GM10847 (cell line): ENCODE data around the gene REC8.

ENCODE experiments used
- POLR2A ChIP-seq: IDR thresholded peaks from 2 replicates; pipeline ENCODE4 v1.6.1; 2011; ENCODE audit not compliant: insufficient read length; ENCODE audit errors: extremely low read depth

Gene REC8, protein sequence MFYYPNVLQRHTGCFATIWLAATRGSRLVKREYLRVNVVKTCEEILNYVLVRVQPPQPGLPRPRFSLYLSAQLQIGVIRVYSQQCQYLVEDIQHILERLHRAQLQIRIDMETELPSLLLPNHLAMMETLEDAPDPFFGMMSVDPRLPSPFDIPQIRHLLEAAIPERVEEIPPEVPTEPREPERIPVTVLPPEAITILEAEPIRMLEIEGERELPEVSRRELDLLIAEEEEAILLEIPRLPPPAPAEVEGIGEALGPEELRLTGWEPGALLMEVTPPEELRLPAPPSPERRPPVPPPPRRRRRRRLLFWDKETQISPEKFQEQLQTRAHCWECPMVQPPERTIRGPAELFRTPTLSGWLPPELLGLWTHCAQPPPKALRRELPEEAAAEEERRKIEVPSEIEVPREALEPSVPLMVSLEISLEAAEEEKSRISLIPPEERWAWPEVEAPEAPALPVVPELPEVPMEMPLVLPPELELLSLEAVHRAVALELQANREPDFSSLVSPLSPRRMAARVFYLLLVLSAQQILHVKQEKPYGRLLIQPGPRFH

DNA sequence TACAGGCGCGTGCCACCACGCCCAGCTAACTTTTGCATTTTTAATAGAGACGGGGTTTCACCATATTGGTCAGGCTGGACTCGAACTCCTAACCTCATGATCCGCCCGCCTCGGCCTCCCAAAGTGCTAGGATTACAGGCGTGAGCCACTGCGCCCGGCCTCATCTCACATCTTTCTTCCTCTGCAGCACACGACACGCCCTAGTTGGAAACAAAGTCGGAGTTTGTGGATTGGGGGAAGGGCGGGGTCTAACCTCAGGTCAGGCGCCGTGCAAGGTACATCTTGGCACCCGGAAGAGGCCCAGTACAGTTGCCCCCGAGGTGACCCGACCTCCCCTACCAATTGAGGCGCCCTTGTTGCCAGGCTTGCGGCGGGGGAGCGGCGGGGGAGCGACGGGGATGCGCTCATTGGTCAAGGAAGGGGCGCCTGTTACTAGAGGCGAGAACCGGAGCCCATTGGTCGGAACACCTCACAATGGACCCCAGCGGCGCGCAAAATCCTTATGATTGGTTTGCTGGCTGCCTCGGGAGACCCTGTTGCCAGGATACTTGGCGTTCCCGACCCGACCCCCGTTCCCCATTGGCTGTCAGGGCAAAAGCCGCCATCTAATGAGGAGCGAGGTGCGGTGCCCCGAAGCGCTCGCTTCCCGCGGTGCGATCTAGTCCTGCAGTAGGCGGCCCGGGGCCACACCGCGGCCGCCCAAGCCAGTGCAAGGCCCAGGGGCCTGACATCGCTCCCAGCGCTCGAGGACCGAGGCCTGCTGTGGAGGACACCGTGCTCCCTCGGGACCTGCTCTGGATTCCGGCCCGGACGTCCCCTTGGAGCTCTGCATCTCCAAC is at the start of gene REC8:
Gene REC8 (plus strand): TSS at position 659 of the 839 bp plus-strand sequence. CDS start 473 bp downstream, outside the sequence.
- peak; percentile 57 for TF ChIP-seq POLR2A

DNA sequence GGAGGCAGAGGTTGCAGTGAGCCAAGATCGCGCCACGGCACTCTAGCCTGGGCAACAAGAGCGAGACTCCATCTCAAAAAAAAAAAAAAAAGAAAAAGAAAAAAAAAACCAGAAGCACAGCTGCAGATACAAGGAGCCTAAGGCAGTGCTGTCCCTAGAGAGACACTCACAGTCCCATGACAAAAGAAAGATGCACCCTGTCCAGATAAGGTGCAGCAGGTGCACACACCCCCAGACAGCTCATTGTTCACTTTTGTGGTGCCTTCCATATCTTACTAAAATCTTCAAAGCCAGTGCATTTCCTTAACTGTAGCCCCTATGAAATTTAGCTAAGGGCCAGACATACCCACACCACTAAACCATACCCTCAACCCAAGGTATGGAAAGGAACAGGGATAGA is 49.5 kb upstream of the REC8 start:
- TF ChIP-seq POLR2A, result no peak

DNA sequence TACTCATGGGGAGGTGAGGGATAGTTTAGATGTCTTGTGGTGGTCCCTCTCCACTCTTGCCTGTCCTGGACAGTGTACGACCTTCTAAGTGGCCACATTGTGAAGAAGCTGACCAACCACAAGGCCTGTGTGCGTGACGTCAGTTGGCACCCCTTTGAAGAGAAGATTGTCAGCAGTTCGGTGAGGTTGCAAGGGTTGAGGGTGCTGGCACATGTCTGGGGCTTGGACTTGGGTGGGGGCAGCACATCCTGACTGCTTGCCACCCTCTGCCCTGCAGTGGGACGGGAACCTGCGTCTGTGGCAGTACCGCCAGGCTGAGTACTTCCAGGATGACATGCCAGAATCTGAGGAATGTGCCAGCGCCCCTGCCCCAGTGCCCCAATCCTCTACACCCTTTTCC is 49.0 kb upstream of the REC8 start:
- no peak for TF ChIP-seq POLR2A

DNA sequence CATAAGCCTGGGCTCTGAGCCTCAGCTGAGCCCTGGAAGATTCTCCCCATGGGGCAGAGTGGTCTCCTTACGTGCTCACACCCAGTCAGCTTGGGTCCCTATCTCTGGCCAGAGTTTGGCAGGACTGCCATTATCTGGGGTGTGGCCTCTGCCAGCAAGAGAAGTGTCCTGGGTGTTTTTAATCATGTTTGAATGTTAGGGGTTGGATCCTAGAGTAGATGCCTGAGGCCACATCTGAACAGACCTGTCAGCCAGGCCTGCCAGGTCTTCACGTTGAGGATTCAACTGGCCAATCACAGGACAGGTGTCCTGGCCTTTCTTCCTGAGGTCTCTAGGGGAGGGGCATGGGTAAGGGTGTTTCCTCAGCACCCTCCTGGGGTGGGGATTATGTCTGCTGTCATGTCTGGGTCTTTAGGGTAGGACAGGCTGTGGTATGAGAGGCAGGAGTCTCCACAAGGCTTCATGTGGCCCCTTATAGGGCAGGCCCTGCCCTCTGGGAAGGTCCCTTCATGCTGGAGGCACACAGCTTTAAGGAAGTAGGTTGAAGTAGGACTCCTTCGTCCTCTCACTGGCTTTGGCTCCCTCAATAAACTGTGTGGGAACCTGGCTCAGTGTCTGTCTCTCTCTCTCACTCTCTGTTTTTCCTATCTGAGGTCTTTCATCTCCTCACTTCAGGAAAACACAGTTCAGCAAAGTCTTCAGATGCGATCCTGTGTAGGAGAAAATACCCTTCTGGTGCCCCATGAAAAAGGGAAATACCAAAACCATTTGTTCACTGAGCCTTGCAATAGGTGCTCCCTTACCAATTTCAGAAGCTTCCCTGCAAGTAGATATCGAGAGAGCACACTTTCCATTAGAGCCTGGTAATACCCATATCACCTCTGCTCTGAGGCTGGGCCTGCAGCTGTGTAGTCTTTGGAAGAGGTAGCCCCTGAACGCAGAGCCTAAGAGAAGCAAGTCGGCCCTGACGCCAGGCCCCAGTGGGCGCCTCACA is 48.2 kb upstream of the REC8 start:
- no peak for TF ChIP-seq POLR2A

DNA sequence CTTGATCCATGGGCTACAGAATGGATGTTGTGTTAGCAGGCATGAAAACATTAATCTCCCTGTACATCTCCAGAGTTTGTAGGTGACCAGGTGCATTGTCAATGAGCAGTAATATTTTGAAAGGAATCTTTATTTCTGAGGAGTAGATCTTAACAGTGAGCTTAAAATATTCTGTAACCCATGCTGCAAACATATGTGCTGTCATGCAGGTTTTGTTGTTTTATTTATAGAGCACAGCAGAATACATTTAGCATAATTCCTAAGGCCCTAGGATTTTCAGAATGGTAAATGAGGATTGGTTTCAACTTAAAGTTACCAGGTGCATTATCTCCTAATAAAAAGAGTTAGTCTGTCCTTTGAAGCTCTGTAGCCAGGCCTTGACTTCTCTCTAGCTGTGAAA is 44.9 kb upstream of the REC8 start:
- TF ChIP-seq POLR2A, result no peak

DNA sequence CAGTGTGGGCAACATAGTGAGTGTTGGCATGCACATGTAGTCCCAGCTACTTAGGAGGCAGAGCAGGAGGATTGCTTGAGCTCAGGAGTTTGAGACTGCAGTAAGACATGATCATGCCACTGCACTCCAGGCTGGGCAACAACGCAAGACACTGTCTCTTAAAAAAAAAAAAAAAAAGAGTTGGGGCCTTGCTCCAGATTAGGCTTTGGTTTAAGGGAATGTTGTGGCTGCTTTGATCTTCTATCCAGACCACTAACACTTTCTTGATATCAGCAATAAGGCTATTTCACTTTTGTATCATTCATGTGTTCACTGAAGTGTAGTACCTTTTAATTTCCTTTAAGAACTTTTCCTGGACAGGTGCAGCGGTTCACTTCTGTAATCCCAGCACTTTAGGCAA is 44.2 kb upstream of the REC8 start:
- no peak for TF ChIP-seq POLR2A

DNA sequence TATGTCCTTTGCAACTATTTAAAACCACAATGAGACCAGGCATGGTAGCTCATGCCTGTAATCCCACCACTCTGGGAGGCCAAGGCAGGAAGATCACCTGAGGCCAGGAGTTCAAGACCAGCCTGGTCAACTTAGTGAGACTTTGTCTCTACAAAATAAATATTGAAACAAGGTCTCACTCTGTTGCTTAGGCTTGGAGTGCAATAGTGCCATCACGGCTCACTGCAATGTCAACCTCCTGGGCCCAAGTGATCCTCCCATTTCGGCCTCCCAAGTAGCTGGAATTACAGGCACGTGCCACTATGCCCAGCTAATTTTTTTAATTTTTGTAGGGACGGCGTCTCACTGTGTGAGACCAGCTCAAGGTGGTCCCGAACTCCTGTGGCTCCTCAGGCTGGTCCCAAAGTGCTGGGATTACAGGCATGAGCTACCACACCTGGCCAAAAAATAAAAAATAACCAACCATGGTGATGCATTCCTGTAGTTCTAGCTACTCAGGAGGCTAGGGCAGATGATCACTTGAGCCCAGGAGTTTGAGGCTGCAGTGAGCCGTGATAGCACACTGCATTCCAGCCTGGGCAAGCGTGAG is 42.4 kb upstream of the REC8 start:
- no peak for TF ChIP-seq POLR2A

DNA sequence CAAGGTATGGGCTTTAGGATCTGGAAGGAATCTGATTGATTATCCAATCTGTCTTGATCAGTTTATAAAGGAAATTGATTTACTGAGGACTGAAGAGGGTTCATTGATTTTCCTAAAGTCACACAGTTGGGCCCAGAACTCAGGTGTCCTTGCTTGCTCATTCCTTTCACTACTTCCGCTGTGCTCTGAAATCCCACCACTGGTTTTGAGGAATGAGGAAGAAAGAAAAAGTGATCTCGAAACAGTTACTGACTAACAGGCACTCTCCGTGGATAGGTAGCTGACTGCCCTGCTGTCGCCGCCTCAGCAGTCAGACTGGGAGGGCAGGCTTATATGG is 41.5 kb upstream of the REC8 start, which contains the start of gene FITM1:
Gene FITM1 (plus strand): TSS at position 280 of the 337 bp plus-strand sequence. CDS start 905 bp downstream, outside the sequence.
- TF ChIP-seq POLR2A, result no peak

DNA sequence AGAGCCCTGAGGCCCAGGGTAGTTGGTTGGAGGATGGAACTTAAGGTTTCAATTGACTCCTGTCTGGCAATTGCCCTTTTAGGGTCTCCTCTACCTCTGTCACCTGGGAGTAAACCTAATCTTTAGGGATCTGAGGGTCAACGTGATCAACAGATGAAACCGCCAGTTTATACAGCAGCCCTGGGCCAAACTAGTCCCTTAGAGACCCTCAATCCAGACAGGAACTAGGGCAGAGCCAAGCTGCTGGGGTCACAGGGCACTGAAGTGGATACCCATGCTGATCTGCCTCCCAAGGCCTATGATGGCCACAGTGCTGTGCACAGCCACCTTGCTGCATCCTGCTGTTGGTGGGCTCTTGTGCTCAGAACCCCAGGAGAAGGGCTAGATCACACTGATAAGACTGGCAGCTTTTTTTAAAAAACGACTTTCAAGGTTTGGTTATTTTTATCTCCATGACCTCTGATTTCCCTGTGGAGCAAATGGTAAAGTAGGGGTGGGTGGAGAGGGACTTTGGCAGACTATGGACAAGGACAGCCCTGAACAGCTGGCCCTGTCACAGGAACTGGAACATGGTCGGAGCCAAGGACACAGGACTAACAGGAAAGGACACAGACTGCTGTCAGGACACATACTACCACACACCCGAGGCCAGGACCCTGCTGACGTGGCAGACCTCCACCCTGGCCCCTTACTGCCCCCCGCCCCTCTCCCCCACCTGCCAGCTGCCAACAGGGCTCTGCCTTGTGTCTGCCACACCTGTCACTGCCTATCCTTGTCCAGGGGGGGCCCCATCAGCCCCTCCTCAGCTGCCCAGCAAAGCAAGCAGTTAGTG is 40.9 kb upstream of the REC8 start:
- TF ChIP-seq POLR2A, result no peak

DNA sequence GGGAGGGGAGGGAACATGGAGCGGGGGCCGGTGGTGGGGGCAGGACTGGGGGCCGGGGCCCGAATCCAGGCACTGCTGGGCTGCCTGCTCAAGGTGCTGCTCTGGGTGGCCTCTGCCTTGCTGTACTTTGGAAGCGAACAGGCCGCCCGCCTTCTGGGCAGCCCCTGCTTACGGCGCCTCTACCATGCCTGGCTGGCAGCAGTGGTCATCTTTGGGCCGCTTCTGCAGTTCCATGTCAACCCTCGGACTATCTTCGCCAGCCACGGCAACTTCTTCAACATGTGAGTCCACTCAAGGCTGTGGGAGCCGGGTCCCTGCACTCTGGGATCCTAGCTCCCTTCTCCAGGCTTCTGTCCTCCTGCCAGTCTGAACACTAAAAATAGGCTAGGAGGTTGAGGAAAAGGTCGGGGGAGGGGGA is 40.3 kb upstream of the REC8 start:
- no peak for TF ChIP-seq POLR2A

DNA sequence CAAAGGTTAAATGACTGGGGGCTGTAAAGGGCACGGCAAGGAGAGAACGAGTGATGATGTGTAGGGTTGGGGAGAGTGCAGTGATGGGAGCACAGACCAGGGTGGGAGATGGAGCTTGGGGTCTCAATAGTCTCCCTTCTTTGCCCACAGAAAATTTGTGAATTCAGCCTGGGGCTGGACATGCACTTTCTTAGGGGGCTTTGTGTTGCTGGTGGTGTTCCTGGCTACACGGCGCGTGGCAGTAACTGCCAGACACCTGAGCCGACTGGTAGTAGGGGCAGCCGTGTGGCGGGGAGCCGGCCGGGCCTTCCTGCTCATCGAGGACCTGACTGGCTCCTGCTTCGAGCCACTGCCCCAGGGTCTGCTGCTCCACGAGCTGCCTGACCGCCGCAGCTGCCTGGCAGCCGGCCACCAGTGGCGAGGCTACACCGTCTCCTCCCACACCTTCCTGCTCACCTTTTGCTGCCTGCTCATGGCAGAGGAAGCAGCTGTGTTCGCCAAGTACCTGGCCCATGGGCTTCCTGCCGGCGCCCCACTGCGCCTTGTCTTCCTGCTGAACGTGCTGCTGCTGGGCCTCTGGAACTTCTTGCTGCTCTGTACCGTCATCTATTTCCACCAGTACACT is 39.7 kb upstream of the REC8 start:
- TF ChIP-seq POLR2A, result no peak

DNA sequence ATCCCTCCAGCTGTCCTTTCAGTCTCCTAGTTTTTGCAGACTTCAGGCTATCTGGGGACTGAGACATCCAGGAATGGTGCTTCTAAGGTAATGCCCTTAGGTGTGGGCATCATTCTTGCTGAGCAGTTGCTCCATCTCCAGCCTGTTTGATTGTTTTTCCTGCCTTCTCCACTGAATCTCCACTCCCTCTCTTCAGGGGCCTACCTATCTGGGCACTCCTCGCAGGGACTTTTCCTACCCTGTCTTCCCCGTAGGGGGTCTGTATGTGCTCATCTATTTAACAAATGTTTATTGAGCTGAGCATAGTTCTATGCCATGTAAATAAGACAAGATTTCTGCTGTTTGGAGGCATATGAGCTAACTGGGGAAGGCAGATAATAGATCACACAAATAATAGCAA is 38.9 kb upstream of the REC8 start:
- no peak for TF ChIP-seq POLR2A

DNA sequence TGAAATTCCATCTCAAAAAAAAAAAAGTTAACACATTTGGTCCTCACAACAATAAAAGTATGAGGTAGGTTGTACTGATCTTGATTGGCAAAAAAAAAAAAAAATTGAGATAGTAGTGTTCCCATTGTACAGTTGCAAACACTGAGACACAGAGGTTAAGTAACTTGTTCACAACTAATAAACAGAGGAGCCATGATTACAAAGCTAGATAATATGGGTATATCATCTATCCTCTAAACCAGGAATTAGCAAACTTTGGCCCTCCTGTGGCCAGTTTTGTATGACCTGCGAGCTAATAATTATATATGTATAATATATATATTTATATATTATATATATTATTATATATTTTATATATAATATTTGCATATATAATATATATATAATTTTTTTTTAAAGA is 38.1 kb upstream of the REC8 start:
- no peak for TF ChIP-seq POLR2A
